HepG2 (cell line): ENCODE data around the gene CAMTA2. TPM values are rescaled to one million over a fixed set of nuclear protein-coding genes. Genes with fewer than 3 reads are reported as not detected.
"Not testable (repeated sequence)": the region's sequence is repeated elsewhere in the genome, so short reads cannot be mapped to it uniquely, and the experiment has no call there.

ENCODE experiments used
- ATAC-seq: fragments of 200-7000 bp; cut with Tn5 transposase; 3 replicates; pipeline ENCODE4 v1.9.1; 2020; ENCODE audit warnings: mild to moderate bottlenecking, moderate library complexity
- BruUV-seq: library from RNA; stranded (reverse); fragments of 400-500 nt; replicated peaks from 2 replicates; lab custom pipeline; 2021; lab: Mats Ljungman, UMichigan
- CTCF ChIA-PET: fragments of 300-600 bp; formaldehyde crosslinking; extraction: SDS; loops from one replicate; lab custom pipeline; 2021; ENCODE audit warnings: low total read pairs, inconsistent platforms, low intra/inter-chr PET ratio; lab: Yijun Ruan, JAX
- POLR2A ChIA-PET: fragments of 350-600 bp; sonication (Branson Sonifier 250); formaldehyde crosslinking; loops from one replicate; lab custom pipeline; 2020; ENCODE audit warnings: antibody characterized with exemption, inconsistent platforms; lab: Yijun Ruan, JAX
- DNase-seq: peaks from one replicate; pipeline ENCODE4 v3.0.0-alpha.2; 2015; ENCODE audit warnings: low spot score
- FAIRE-seq: peaks from 3 replicates; lab custom pipeline; 2011; peaks lifted over from hg19 to GRCh38; lab: Jason Lieb, UNC
- H2AFZ ChIP-seq: one replicate; pipeline ENCODE4 v1.6.1; 2011; ENCODE audit warnings: low read length, inconsistent platforms
- H3K27ac ChIP-seq: fragments of 300-600 bp; 3 replicates; pipeline ENCODE4 v1.8.0; 2011; ENCODE audit warnings: mixed run types, mild to moderate bottlenecking, mixed read lengths, low read length, inconsistent platforms; ENCODE audit not compliant: insufficient read depth; ENCODE audit errors: extremely low read length
- H3K27me3 ChIP-seq, 2 experiments: fragments of 200-600 bp in 1 of 2; 2 replicates in 1 of 2; 3 replicates in 1 of 2; pipeline versions ENCODE4 v1.6.0 to v1.8.0; 2011; ENCODE audit warnings: low read length in 2 of 2, mild to moderate bottlenecking in 2 of 2, moderate library complexity in 2 of 2, inconsistent platforms in 1 of 2; ENCODE audit not compliant: insufficient read depth in 2 of 2, control insufficient read depth in 1 of 2
- H3K36me3 ChIP-seq, 2 experiments: fragments of 200-600 bp in 1 of 2; replicated peaks in 1 of 2; 2 replicates in 1 of 2; 3 replicates in 1 of 2; pipeline versions ENCODE4 v1.5.1 to v1.8.0; 2011; ENCODE audit warnings: low read length in 2 of 2, inconsistent platforms in 1 of 2; ENCODE audit not compliant: insufficient read depth in 2 of 2, control insufficient read depth in 1 of 2
- H3K4me1 ChIP-seq: 2 replicates; pipeline ENCODE4 v1.5.1; 2012; ENCODE audit warnings: low read length, inconsistent platforms; ENCODE audit not compliant: insufficient read depth
- H3K4me2 ChIP-seq: 2 replicates; pipeline ENCODE4 v1.6.0; 2011; ENCODE audit warnings: low read depth, low read length, inconsistent platforms
- H3K4me3 ChIP-seq, 3 experiments: fragments of 200-600 bp in 1 of 3; sonication (generic), shearing (Covaris generic) in 1 of 3; replicated peaks in 1 of 3; 2 replicates each; pipeline ENCODE4 v1.5.1; 2011 to 2016; ENCODE audit warnings: low read length in 3 of 3, inconsistent platforms in 2 of 3, low read depth in 2 of 3, mild to moderate bottlenecking in 2 of 3, control low read depth in 1 of 3, mixed read lengths in 1 of 3; ENCODE audit not compliant: insufficient read depth in 1 of 3
- H3K79me2 ChIP-seq: one replicate; pipeline ENCODE4 v1.6.1; 2011; ENCODE audit warnings: low read length, inconsistent platforms; ENCODE audit not compliant: insufficient read depth
- H3K9ac ChIP-seq: 2 replicates; pipeline ENCODE4 v1.6.0; 2011; ENCODE audit warnings: mild to moderate bottlenecking, low read depth, low read length, inconsistent platforms; ENCODE audit not compliant: insufficient read depth
- H3K9me3 ChIP-seq: 2 replicates; pipeline ENCODE4 v1.5.1; 2012; ENCODE audit warnings: mild to moderate bottlenecking, low read length
- H4K20me1 ChIP-seq: 2 replicates; pipeline ENCODE4 v1.6.0; 2011; ENCODE audit warnings: inconsistent platforms, mild to moderate bottlenecking, low read length, moderate library complexity; ENCODE audit not compliant: insufficient read depth
- HDAC6 ChIP-seq: fragments of 200-600 bp; sonication (generic); IDR thresholded peaks from 2 replicates; pipeline ENCODE4 v1.7.0; 2017; ENCODE audit warnings: mild to moderate bottlenecking, antibody characterized with exemption, low read length, low read depth
- KDM5B ChIP-seq: sonication (generic); formaldehyde crosslinking; IDR thresholded peaks from 2 replicates; pipeline ENCODE4 v1.4.0; 2020; ENCODE audit warnings: missing genetic modification reagents, mild to moderate bottlenecking, borderline replicate concordance
- MTA1 ChIP-seq: sonication (generic); formaldehyde crosslinking; IDR thresholded peaks from 2 replicates; pipeline ENCODE4 v1.4.0; 2020; ENCODE audit warnings: missing genetic modification reagents, mild to moderate bottlenecking, borderline replicate concordance
- SOX6 ChIP-seq, 2 experiments: fragments of 450-650 bp in 1 of 2; sonication (generic) in 1 of 2; formaldehyde crosslinking in 1 of 2; IDR thresholded peaks; 2 replicates each; pipeline versions ENCODE4 v1.4.0 to v1.6.1; 2017 to 2020; ENCODE audit warnings: antibody characterized with exemption in 1 of 2, mild to moderate bottlenecking in 1 of 2, missing genetic modification reagents in 1 of 2
- TBL1XR1 ChIP-seq: fragments of 150-350 bp; IDR thresholded peaks from 2 replicates; pipeline ENCODE4 v1.6.1; 2014; ENCODE audit warnings: borderline replicate concordance, low read length; ENCODE audit not compliant: partially characterized antibody
- ZNF34 ChIP-seq: sonication (generic); formaldehyde crosslinking; IDR thresholded peaks from 2 replicates; pipeline ENCODE4 v1.4.0; 2020; ENCODE audit warnings: mild to moderate bottlenecking, missing genetic modification reagents, borderline replicate concordance
- ZNF816 ChIP-seq: sonication (generic); formaldehyde crosslinking; IDR thresholded peaks from 2 replicates; pipeline ENCODE4 v1.8.0; 2022; ENCODE audit warnings: missing genetic modification reagents, mild to moderate bottlenecking, borderline replicate concordance
- WGBS: methylation state at CpG from one replicate; pipeline ENCODE4 v1.1.6; 2017; ENCODE audit warnings: low lambda C conversion rate; 5-methylcytosine and 5-hydroxymethylcytosine counted together
- in situ Hi-C: cut with HindIII; loops from 2 replicates; pipeline ENCODE4 v1.10.0; 2017; ENCODE audit warnings: low pct_unique_long_range_greater_than_20kb; ENCODE audit not compliant: extremely low pct_ligation_motif_present
- intact Hi-C: fragments of 100-400 bp; cut with micrococcal nuclease; formaldehyde crosslinking; loops from one replicate; pipeline ENCODE4 v1.10.0; 2022; ENCODE audit not compliant: unreplicated experiment
- polyA plus RNA-seq, 8 experiments: library from polyadenylated mRNA; depleted of rRNA in 3 of 8; stranded (reverse) in 7 of 8; unstranded in 1 of 8; fragments of >200 nt; fragmentation: Illumina TruSeq in 4 of 8; extraction: Trizol in 4 of 8; gene quantifications; 2 replicates each; pipeline versions ENCODE4 v1.2.1 to v1.2.3, GENCODE V29; 2011 to 2016; ENCODE audit warnings: low read depth in 4 of 8, missing spikeins in 1 of 8, mixed read lengths in 1 of 8; ENCODE audit not compliant: insufficient read depth in 1 of 8
- total RNA-seq, 5 experiments: library from RNA; depleted of rRNA; stranded (reverse); fragments of >200 nt; fragmentation: Illumina TruSeq; extraction: Trizol; gene quantifications; 2 replicates each; pipeline ENCODE4 v1.2.3, GENCODE V29; 2016; ENCODE audit warnings: low read depth in 1 of 5

The CAMTA2 gene
- total and polyA plus RNA-seq, 2 of the 13 experiments (the other 11 are each of a cell fraction or from before 2014, with no cell fraction given): 4.1 to 7.1 TPM

GRCh38 chr17:5031365-5032082 is 44.0 kb upstream of the CAMTA2 start (continued):
- TF ChIP-seq SOX6 (IDR thresholded peaks at IDR 0.05): no peak
- no peak for TF ChIP-seq SOX6 (CRISPR knock-in tag; IDR thresholded peaks at IDR 0.05)

GRCh38 chr17:5030168-5030567 is 42.7 kb upstream of the CAMTA2 start:
- H3K27ac ChIP-seq, FAIRE-seq, H3K9me3 ChIP-seq, DNase-seq, H3K36me3 ChIP-seq, H3K4me3 ChIP-seq, H3K79me2 ChIP-seq, ATAC-seq, H3K4me2 ChIP-seq, H4K20me1 ChIP-seq, CTCF ChIA-PET, in situ Hi-C loops, BruUV-seq, H2AFZ ChIP-seq, H3K9ac ChIP-seq: not testable (repeated sequence)
- POLR2A ChIA-PET: interaction anchor here (1.4 to 3.1 kb wide), 3 partner anchors 30 to 63 kb away, joined by 3 to 8 read pairs (median 7); partner anchors contain the start of gene SPAG7
- Histone ChIP-seq H3K4me1 (peaks cover 23% of the 10 kb centered on the region), H3K27me3 (peaks cover 2 to 20% of the 10 kb centered on the region in 2 experiments; a peak in 3 of 5 replicates)
- 56% methylated on average over 2 of the region's 2 CpGs for WGBS
- intact Hi-C loops: loop anchor here (2.0 kb wide), 1 partner anchor 33 kb away; no protein-coding TSS in a partner anchor

- CTCF ChIA-PET: no interaction called here
- H3K9ac ChIP-seq: no peak overlapping the region
- 63% methylated on average over 5 of the region's 5 CpGs for WGBS
- TF ChIP-seq KDM5B (CRISPR knock-in tag) (no peak), ZNF34 (CRISPR knock-in tag) (no peak), HDAC6 (no peak), ZNF816 (CRISPR knock-in tag) (no peak), MTA1 (CRISPR knock-in tag) (no peak), TBL1XR1 (no peak), SOX6 (IDR thresholded peaks at IDR 0.05) (no peak), SOX6 (CRISPR knock-in tag; IDR thresholded peaks at IDR 0.05) (no peak)
- TF ChIP-seq, all 625 proteins: peak for 0
- H3K4me3 ChIP-seq: no peak overlapping the region
- FAIRE-seq (no peak), DNase-seq (no peak), ATAC-seq (no peak)
- no peak overlapping the region for H3K4me2 ChIP-seq
- no peak overlapping the region for H2AFZ ChIP-seq
- in situ Hi-C loops (no loop called here), intact Hi-C loops (no loop called here)
- POLR2A ChIA-PET: interaction anchor here (3.1 kb wide), 1 partner anchor 28 kb away, joined by 8 read pairs; no protein-coding TSS in a partner anchor
- peaks cover 2 to 9% of the 10 kb centered on the region in 2 experiments; a peak in 4 of 5 replicates for H3K36me3 ChIP-seq
- BruUV-seq: no TSS peak
- H3K9me3 ChIP-seq: no peaks in the 10 kb centered on the region
- H3K27me3 ChIP-seq: peaks cover 0 to 4% of the 10 kb centered on the region in 2 experiments; a peak in 1 of 5 replicates
- no peaks in the 10 kb centered on the region for H4K20me1 ChIP-seq
- no peaks in the 10 kb centered on the region for H3K79me2 ChIP-seq
- H3K27ac ChIP-seq: no peak overlapping the region
- H3K4me1 ChIP-seq: peaks cover 16% of the 10 kb centered on the region
Observed at GRCh38 chr17:5027916-5028315, 40.4 kb upstream of the CAMTA2 start.
